Left cardiac atrium (tissue), 4 donors: Measurements from ENCODE around the gene ECHDC1. TPM values are rescaled to one million over a fixed set of nuclear protein-coding genes. Genes with fewer than 3 reads are reported as not detected.

Source experiments
- ATAC-seq, 2 donors: fragments of 200-7000 bp; cut with Tn5 transposase; one replicate each; pipeline ENCODE4 v1.9.1; 2020; ENCODE audit warnings: mild to moderate bottlenecking in 2 of 2, moderate library complexity in 2 of 2
- DNase-seq: peaks from one replicate; pipeline ENCODE4 v3.0.0-alpha.2; 2020
- intact Hi-C, 2 donors: fragments of 100-400 bp; cut with DNase I; formaldehyde crosslinking; loops; one replicate each; pipeline versions ENCODE4 v1.14.1 to v1.15.1; 2022 to 2023
- total RNA-seq, 2 donors: library from RNA; stranded (reverse); fragmentation: NEBNext Ultra II Directional; extraction: Animal tissue kit (Norgen Biotek cat#: 25700); gene quantifications; one replicate each; pipeline ENCODE4 v1.2.1, GENCODE V29; 2021
- donor health status: DM: no; HTN: yes; CAD: no.
- donor health status: DM: no; HTN: yes; CAD: no; lungs with severe emphysema.
- donor health status: DM: yes; HTN: yes; CAD: no.
- donor health status: Dilated cardiomyopathy.

Gene ECHDC1
- total RNA-seq, 2 donors from 2014 or later: 41.1 to 62.9 TPM

DNA sequence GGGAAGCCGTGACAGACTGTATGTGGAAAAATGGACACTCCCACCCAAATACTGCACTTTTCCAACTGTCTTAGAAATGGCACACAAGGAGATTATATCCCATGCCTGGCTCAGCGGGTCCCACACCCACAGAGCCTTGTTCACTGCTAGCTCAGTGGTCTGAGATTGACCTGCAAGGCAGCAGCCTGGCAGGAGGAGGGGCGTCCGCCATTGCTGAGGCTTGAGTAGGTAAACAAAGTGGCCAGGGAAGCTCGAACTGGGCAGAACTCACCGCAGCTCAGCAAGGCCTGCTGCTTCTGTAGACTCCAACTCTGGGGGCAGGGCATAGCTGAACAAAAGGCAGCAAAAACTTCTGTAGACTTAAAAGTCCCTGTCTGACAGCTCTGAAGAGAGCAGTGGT is 88.1 kb downstream of the ECHDC1 start:
- no peak for DNase-seq
- intact Hi-C loops: no loop called here
- ATAC-seq: no peak

DNA sequence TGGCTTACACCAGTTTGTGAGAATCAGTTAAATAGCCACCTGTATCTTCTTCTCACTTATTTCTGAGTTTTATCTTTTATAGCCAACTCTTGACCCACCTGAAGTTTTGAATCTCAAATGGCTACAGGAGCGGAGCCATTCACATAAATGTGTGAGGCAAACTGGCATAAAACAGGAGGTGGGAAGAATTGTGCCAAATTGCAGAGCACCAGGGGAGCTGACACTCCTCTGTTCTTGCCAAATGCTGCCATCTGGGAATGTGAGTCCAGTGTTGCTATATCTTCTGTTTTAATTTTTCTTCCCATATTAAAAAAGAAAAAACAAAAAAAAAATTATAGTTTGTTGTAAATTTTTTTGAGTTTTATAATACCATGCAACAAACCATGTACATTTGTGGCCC is 93.8 kb downstream of the ECHDC1 start:
- intact Hi-C loops: no loop called here
- DNase-seq (no peak), ATAC-seq (no peak)

DNA sequence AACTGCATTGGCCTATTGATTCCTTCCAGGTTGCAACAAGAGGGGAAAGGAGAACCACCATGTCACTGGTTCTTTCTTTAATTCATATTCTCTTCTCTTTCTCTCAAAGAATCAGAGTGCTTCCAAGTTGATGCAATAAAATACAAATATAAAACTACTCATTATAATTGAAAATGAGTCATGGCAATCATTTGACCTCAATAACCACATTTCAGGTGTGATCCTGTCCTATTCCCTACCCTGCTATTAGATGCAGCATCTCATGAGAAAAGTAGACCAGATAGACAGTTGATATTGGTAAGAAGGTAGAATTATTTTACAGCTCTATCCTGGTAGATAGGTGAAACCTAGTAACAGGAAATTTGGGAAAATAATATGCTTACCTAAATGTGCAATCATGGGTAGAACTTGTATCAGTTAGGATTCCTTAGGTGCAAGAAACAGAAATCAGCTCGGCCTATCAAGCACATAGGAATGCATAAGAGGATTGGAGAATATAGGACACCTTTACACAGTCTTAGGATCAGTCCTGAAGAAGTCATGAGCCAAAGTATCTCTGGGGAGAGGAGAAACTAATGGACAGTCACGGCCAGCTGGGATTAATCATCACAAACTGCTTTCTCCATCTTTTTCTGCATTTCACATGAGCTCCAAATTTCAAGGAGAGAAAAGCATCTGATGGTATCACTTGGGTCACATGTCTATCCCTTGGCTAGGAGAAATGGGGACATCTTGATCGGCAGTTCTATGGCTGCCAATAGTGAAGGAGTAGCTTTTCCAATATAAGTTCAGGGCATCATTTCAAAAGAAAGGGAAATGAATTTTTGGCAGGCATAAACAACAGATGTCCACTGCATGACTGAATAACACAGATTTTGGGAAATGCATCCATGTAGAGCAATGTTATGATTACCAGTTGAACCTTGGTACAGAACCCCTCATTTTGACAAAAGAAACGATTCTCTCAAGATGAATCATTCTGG is 96.0 kb downstream of the ECHDC1 start:
- no peak for DNase-seq
- no peak for ATAC-seq
- intact Hi-C loops: no loop called here

DNA sequence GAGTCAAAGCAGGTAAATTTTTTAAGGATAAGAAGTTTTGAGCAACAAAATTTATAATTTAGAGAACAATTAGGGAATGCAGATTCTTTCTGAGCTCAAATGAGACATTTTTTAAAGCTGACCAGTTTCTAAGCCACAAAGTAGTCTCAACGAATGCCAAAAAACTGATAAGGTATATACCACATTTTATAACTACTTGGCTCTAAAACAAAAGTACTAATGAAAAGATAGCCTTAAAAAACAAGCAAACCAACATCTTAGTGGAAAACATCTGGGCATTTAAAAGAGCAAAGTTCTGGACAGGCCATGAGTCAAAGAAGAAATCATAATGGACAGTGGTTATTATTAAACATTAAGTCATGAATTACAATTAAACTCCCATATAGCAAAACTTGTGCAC is 99.9 kb downstream of the ECHDC1 start:
- ATAC-seq: no peak
- DNase-seq: no peak
- intact Hi-C loops: no loop called here

Other genes starting within 250 kb of the ECHDC1 start
- gene RSPO3, start 224.9 kb downstream of the ECHDC1 start, total RNA-seq: 1 to 10 TPM in 1 of 2 donors, under 1 TPM in 1; 0.94 to 1.9 TPM
- gene RNF146, start 76.7 kb downstream of the ECHDC1 start, total RNA-seq: 10 to 100 TPM; 36.8 to 44.9 TPM
- gene KIAA0408, start 115.8 kb upstream of the ECHDC1 start, total RNA-seq: 10 to 100 TPM in 1 of 2 donors, 1 to 10 TPM in 1; 1.5 to 12.9 TPM
- not detected for gene C6orf58, start 233.6 kb upstream of the ECHDC1 start, total RNA-seq